NCI-H2227 treated with DMSO at 0.1 percent for 48 hours (cell line): ENCODE results near the gene GAD2.

Experiments
- DNase-seq: peaks from one replicate; lab custom pipeline; 2025; lab: John Stamatoyannopoulos, UW

GAD2 gene

GRCh38 chr10:26222563-26222962, 6.0 kb downstream of the GAD2 start:
- no peak for DNase-seq

- no peak for DNase-seq
Measured at GRCh38 chr10:26225322-26225721, 8.7 kb downstream of the GAD2 start.

- no peak for DNase-seq
Measured at GRCh38 chr10:26227786-26228185, 11.2 kb downstream of the GAD2 start.

GRCh38 chr10:26232174-26232573, 15.6 kb downstream of the GAD2 start:
- DNase-seq, result no peak

- DNase-seq, result no peak
Measured at GRCh38 chr10:26235761-26236160, 19.2 kb downstream of the GAD2 start.

GRCh38 chr10:26238378-26238777, 21.8 kb downstream of the GAD2 start:
- no peak for DNase-seq

- peak; percentile 85 for DNase-seq
Measured at GRCh38 chr10:26242706-26243350, 26.3 kb downstream of the GAD2 start.

- DNase-seq, result no peak
Measured at GRCh38 chr10:26243351-26243720, 26.8 kb downstream of the GAD2 start.

GRCh38 chr10:26249681-26250080, 33.1 kb downstream of the GAD2 start:
- DNase-seq, result no peak

- DNase-seq, result no peak
Measured at GRCh38 chr10:26251925-26252324, 35.4 kb downstream of the GAD2 start.

GRCh38 chr10:26254616-26255015, 38.0 kb downstream of the GAD2 start:
- no peak for DNase-seq

- DNase-seq, result no peak
Measured at GRCh38 chr10:26259341-26259740, 42.8 kb downstream of the GAD2 start.

- peak; percentile 47 for DNase-seq
Measured at GRCh38 chr10:26269754-26270153, 53.2 kb downstream of the GAD2 start.

- DNase-seq, result no peak
Measured at GRCh38 chr10:26274391-26274790, 57.8 kb downstream of the GAD2 start.

- DNase-seq, result no peak
Measured at GRCh38 chr10:26278295-26278694, 61.7 kb downstream of the GAD2 start.

GRCh38 chr10:26290236-26290635, 73.7 kb downstream of the GAD2 start:
- DNase-seq, result no peak

GRCh38 chr10:26291721-26292480, 75.3 kb downstream of the GAD2 start:
- peak; percentile 44 for DNase-seq

GRCh38 chr10:26296360-26296759, 79.8 kb downstream of the GAD2 start:
- DNase-seq, result no peak

- no peak for DNase-seq
Measured at GRCh38 chr10:26300001-26300400, 83.4 kb downstream of the GAD2 start.

- DNase-seq, result no peak
Measured at GRCh38 chr10:26303366-26303765, 86.8 kb downstream of the GAD2 start.

- no peak for DNase-seq
Measured at GRCh38 chr10:26310361-26310760, 93.8 kb downstream of the GAD2 start.

- no peak for DNase-seq
Measured at GRCh38 chr10:26311383-26311940, 94.9 kb downstream of the GAD2 start.

GRCh38 chr10:26314265-26315013, 97.9 kb downstream of the GAD2 start:
- DNase-seq, result no peak
